ENCODE data around the gene AP3D1.

AP3D1 gene

DNA sequence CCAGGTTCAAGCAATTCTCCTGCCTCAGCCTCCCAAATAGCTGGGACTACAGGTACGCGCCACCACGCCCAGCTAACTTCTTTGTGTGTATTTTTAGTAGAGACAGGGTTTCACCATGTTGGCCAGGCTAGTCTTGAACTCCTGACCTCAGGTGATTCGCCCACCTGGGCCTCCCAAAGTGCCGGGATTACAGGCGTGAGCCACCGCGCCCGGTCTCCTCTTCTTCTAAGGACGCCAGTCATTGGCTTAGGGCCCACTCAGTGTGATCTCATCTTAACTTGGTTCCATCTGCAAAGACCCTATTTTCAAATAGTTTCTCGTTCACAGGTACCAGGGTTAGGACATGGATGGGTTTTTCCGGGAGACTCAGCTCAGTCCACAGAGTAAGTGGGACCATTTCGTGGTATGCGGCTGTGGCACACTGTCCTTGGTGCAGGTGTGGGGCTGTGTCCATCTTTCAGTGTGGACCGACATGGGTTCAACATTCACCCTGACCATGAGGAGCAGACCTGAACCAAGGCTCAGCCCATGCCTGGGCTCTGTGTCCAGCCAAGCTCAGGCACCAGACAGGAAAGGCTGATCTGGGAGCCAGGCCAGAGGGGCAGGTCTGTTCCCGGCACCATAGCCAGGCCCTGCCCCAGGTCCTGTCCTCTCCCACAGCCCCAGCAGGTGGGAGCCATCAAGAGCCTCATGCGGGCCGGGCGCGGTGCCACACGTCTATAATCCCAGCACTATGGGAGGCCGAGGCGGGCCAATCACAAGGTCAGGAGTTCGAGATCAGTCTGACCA is 97.6 kb downstream of the AP3D1 start:
- TF ChIP-seq, protein P1, sequence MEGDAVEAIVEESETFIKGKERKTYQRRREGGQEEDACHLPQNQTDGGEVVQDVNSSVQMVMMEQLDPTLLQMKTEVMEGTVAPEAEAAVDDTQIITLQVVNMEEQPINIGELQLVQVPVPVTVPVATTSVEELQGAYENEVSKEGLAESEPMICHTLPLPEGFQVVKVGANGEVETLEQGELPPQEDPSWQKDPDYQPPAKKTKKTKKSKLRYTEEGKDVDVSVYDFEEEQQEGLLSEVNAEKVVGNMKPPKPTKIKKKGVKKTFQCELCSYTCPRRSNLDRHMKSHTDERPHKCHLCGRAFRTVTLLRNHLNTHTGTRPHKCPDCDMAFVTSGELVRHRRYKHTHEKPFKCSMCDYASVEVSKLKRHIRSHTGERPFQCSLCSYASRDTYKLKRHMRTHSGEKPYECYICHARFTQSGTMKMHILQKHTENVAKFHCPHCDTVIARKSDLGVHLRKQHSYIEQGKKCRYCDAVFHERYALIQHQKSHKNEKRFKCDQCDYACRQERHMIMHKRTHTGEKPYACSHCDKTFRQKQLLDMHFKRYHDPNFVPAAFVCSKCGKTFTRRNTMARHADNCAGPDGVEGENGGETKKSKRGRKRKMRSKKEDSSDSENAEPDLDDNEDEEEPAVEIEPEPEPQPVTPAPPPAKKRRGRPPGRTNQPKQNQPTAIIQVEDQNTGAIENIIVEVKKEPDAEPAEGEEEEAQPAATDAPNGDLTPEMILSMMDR (conservative IDR thresholded peaks at IDR 0.05; ENCODE audit: low read depth, low read length) = no peak
- H3K4me3 ChIP-seq (ENCODE audit: low read depth, low read length) = no peak overlapping the region
- DNase-seq (ENCODE audit: low read depth) = peak; percentile 86

DNA sequence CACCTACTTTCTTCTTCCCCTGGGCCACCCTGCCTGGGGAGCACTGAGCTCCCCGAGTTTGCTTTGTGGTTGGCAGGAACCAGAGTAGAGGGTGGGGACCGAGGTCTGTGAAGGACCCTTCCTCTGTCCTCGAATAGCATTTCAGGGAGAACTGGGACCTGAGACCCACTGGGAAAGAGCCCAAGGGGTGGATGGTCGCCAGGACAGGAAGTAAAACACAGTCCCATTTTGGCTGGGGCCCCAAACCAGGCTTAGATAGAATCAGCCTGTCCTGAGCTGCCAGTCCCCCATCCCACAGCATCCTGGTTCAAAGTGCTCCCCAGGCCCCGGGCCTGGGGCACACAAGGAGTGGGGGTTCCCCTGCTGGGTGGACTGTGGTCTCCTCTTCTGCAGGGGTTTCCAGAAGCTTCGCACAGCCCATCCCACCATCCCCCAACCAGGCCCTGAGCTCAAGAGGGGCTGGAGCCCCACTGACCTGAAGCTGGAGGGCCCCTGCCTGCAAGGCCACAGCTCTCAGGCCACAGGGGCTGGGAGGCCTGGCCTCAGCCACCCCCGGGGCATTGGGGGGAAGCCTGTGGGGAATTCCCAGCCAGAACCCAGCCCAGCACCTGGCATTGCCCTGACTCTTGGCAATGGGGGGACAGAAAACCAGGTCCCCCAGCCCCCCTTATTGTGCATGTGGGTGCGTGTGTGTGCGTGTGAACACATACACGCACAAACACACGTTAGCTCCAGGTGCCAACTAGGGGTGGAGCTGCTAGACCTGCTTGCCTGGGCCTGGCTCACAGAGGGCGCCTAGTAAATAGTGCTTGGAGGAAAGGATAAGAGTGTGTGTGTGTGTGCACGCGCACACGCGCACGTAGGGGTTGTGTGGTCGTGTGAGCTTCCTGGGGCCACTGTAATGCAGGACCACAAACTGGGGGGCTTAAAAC is 99.3 kb downstream of the AP3D1 start:
- DNase-seq (ENCODE audit: low read depth) = no peak
- no peak overlapping the region for H3K4me3 ChIP-seq (ENCODE audit: low read depth, low read length)
- TF ChIP-seq, protein P1 (conservative IDR thresholded peaks at IDR 0.05; ENCODE audit: low read depth, low read length) = no peak

DNA sequence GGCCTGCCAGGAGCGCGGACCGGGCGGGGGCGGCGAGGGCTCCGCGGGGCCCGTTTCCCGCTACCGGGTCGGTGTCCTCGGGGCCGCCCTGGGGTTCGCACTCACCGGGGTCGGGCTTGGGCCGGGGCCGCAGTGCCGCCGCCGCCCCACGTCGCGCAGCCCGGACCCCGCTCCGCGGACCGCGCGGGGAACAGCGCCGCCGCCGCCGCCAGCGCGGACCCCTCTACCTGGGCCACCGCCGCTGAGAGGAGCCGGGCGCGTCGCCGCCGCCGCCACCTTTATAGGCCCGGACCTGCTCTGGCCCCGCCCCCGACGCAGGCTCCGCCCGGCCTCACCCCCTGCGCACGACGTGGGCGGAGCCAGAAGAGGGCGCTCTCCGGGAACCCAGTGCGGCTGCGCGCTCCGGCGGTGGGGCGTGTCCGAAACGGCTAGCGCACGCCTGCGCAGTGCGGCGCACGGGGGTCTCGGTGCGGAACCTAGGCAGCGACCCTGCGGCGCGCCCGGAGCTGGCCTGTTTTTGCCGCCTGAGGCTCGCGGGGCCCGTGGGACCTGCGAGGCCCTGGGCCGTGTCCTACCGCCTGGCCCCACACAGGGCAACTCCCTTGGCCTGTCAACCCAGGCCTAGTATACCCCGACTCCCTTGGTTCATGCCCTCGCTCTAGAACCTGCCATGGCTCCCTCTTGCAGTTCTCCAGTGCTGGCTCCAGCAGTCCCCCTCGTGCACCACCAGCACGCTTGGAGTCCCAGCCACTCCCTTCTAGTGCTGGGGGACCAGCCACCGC is 100.2 kb downstream of the AP3D1 start, which contains the start of gene MKNK2:
MKNK2 (minus strand) TSS at position 254 of the 782 bp plus-strand sequence. CDS start 393 bp downstream, outside the sequence.
- peak; percentile 89 for DNase-seq (ENCODE audit: low read depth)
- peak within 1 kb of the TSS; percentile 91 for H3K4me3 ChIP-seq (ENCODE audit: low read depth, low read length)
- TF ChIP-seq, protein P1 (conservative IDR thresholded peaks at IDR 0.05; ENCODE audit: low read depth, low read length) = peak; percentile 45
